Endometrial microvascular endothelial cells (primary cell): ENCODE measurements around the gene MTERF4. TPM values are rescaled to one million over a fixed set of nuclear protein-coding genes. Genes with fewer than 3 reads are reported as not detected.

ENCODE experiments used
- in situ Hi-C: cut with HindIII; loops from 2 replicates; pipeline ENCODE4 v1.10.0; 2017; ENCODE audit warnings: low sequenced_read_pairs, low pct_unique_long_range_greater_than_20kb; ENCODE audit errors: inconsistent ontology term
- total RNA-seq: library from RNA; depleted of rRNA; stranded (reverse); fragments of >200 nt; gene quantifications from one replicate; pipeline ENCODE4 v1.2.3, GENCODE V29; 2015; ENCODE audit errors: inconsistent ontology term

The MTERF4 gene
- total RNA-seq, 1 donor from 2014 or later: 37.3 TPM

GRCh38 chr2:241136191-241136590 lies 34.1 kb upstream of the MTERF4 start:
- in situ Hi-C loops: no loop called here

GRCh38 chr2:241135737-241136136 lies 33.6 kb upstream of the MTERF4 start:
- in situ Hi-C loops: no loop called here

- in situ Hi-C loops: no loop called here
Observed at GRCh38 chr2:241134711-241135110, 32.6 kb upstream of the MTERF4 start.

- in situ Hi-C loops: no loop called here
Observed at GRCh38 chr2:241133436-241133820, 31.3 kb upstream of the MTERF4 start.

GRCh38 chr2:241132538-241133435 lies 30.7 kb upstream of the MTERF4 start:
- in situ Hi-C loops: no loop called here

- in situ Hi-C loops: no loop called here
Observed at GRCh38 chr2:241131531-241131930, 29.4 kb upstream of the MTERF4 start.

GRCh38 chr2:241130316-241130715 lies 28.2 kb upstream of the MTERF4 start:
- in situ Hi-C loops: no loop called here

- in situ Hi-C loops: no loop called here
Observed at GRCh38 chr2:241129086-241129871, 27.2 kb upstream of the MTERF4 start.

GRCh38 chr2:241128266-241128665 lies 26.2 kb upstream of the MTERF4 start:
- in situ Hi-C loops: no loop called here

- in situ Hi-C loops: no loop called here
Observed at GRCh38 chr2:241126771-241127202, 24.7 kb upstream of the MTERF4 start.

GRCh38 chr2:241126201-241126611 lies 24.1 kb upstream of the MTERF4 start:
- in situ Hi-C loops: no loop called here

- in situ Hi-C loops: no loop called here
Observed at GRCh38 chr2:241125626-241126025, 23.5 kb upstream of the MTERF4 start.

GRCh38 chr2:241123816-241124536 lies 21.9 kb upstream of the MTERF4 start:
- in situ Hi-C loops: no loop called here

GRCh38 chr2:241122376-241123002 lies 20.4 kb upstream of the MTERF4 start:
- in situ Hi-C loops: no loop called here

- in situ Hi-C loops: no loop called here
Observed at GRCh38 chr2:241121008-241121407, 18.9 kb upstream of the MTERF4 start.

GRCh38 chr2:241120440-241120839 lies 18.4 kb upstream of the MTERF4 start:
- in situ Hi-C loops: no loop called here

GRCh38 chr2:241118737-241119505 lies 16.8 kb upstream of the MTERF4 start:
- in situ Hi-C loops: no loop called here
